Panc1 (cell line): ENCODE results near the gene ATP6V0C. TPM values are rescaled to one million over a fixed set of nuclear protein-coding genes. Genes with fewer than 3 reads are reported as not detected.
A peak's percentile ranks its signal among the peaks of the same experiment; 100 is the strongest.
"Not testable (repeated sequence)": the region's sequence is repeated elsewhere in the genome, so short reads cannot be mapped to it uniquely, and the experiment has no call there.

Experiments
- ATAC-seq: fragments of 200-7000 bp; cut with Tn5 transposase; 2 replicates; pipeline ENCODE4 v1.9.1; 2020; ENCODE audit warnings: mild to moderate bottlenecking, moderate library complexity
- BruUV-seq: library from RNA; stranded (reverse); fragments of 400-500 nt; replicated peaks from 2 replicates; lab custom pipeline; 2021; lab: Mats Ljungman, UMichigan
- CTCF ChIA-PET: fragments of 300-600 bp; sonication (Branson Sonifier 250); formaldehyde crosslinking; loops from one replicate; lab custom pipeline; 2022; ENCODE audit warnings: antibody characterized with exemption; lab: Charles Lee
- POLR2A ChIA-PET: fragments of 300-600 bp; sonication (Branson Sonifier 250); formaldehyde crosslinking; loops from one replicate; lab custom pipeline; 2022; ENCODE audit warnings: antibody characterized with exemption; lab: Charles Lee
- DNase-seq: peaks from one replicate; pipeline ENCODE4 v3.0.0-alpha.2; 2010; ENCODE audit warnings: low read depth, low spot score
- H3K27ac ChIP-seq: 2 replicates; pipeline ENCODE4 v1.5.1; 2011; ENCODE audit warnings: mild to moderate bottlenecking, low read length, inconsistent platforms
- H3K27me3 ChIP-seq: fragments of 200-500 bp; sonication (Bioruptor generic); 2 replicates; pipeline ENCODE4 v1.6.0; 2014; ENCODE audit warnings: low read length, inconsistent platforms; ENCODE audit not compliant: control insufficient read depth, insufficient read depth
- H3K36me3 ChIP-seq: fragments of 200-500 bp; sonication (Bioruptor generic); 2 replicates; pipeline ENCODE4 v1.5.1; 2014; ENCODE audit warnings: inconsistent platforms, mild to moderate bottlenecking, low read length, moderate library complexity; ENCODE audit not compliant: control insufficient read depth, insufficient read depth
- H3K4me1 ChIP-seq: 2 replicates; pipeline ENCODE4 v1.5.1; 2011; ENCODE audit warnings: inconsistent platforms, mild to moderate bottlenecking, low read length, moderate library complexity; ENCODE audit not compliant: control insufficient read depth, insufficient read depth
- H3K4me3 ChIP-seq, 2 experiments: 2 replicates each; pipeline ENCODE4 v1.5.1; 2011 to 2012; ENCODE audit warnings: low read depth in 2 of 2, low read length in 2 of 2, mild to moderate bottlenecking in 2 of 2, inconsistent platforms in 1 of 2, moderate library complexity in 1 of 2
- H3K9me3 ChIP-seq: fragments of 200-500 bp; sonication (Bioruptor generic); 2 replicates; pipeline ENCODE4 v1.5.1; 2014; ENCODE audit warnings: low read depth, mild to moderate bottlenecking, inconsistent platforms, low read length, moderate library complexity; ENCODE audit not compliant: control insufficient read depth, insufficient read depth
- CTCF ChIP-seq: fragments of 450-650 bp; IDR thresholded peaks from 2 replicates; pipeline ENCODE4 v1.5.1; 2017; ENCODE audit warnings: mild to moderate bottlenecking
- POLR2AphosphoS5 ChIP-seq: IDR thresholded peaks from 2 replicates; pipeline ENCODE4 v1.6.1; 2012; ENCODE audit warnings: mild to moderate bottlenecking, low read depth, low read length, moderate library complexity
- REST ChIP-seq, 2 experiments: IDR thresholded peaks; 2 replicates each; pipeline ENCODE4 v1.6.1; 2011 to 2012; ENCODE audit warnings: low read depth in 2 of 2, control low read depth in 1 of 2, low read length in 1 of 2, mild to moderate bottlenecking in 1 of 2, moderate library complexity in 1 of 2; ENCODE audit not compliant: insufficient read depth in 1 of 2
- SIN3A ChIP-seq: IDR thresholded peaks from 2 replicates; pipeline ENCODE4 v1.6.1; 2012; ENCODE audit warnings: low read depth, mild to moderate bottlenecking, low read length, moderate library complexity, borderline replicate concordance; ENCODE audit not compliant: insufficient read depth
- TCF7L2 ChIP-seq: IDR thresholded peaks from 2 replicates; pipeline ENCODE4 v1.6.1; 2011; ENCODE audit warnings: mild to moderate bottlenecking, low read depth, low read length, inconsistent platforms
- in situ Hi-C: cut with HindIII; loops from 2 replicates; pipeline ENCODE4 v1.10.0; 2016; ENCODE audit warnings: low sequenced_read_pairs, low pct_unique_long_range_greater_than_20kb
- intact Hi-C: fragments of 100-400 bp; cut with micrococcal nuclease; formaldehyde crosslinking; loops from one replicate; pipeline ENCODE4 v1.10.0; 2022; ENCODE audit not compliant: unreplicated experiment
- total RNA-seq: library from RNA; stranded (reverse); gene quantifications from one replicate; pipeline ENCODE4 v1.2.1, GENCODE V29; 2021; ENCODE audit not compliant: unreplicated experiment

Gene ATP6V0C
- total RNA-seq, 1 experiment from 2014 or later, result 282 TPM

GRCh38 chr16:2532494-2533141, 18.9 kb downstream of the ATP6V0C start:
- no peaks in the 10 kb centered on the region for H3K27me3 ChIP-seq
- H3K9me3 ChIP-seq, result no peaks in the 10 kb centered on the region
- no peak for DNase-seq
- ATAC-seq, result peak; percentile 33
- peak overlapping the region; percentile 83 for H3K27ac ChIP-seq
- in situ Hi-C loops (no loop called here), intact Hi-C loops (no loop called here)
- ChIA-PET CTCF (interaction anchor here (0.6 kb wide), 1 partner anchor 322 kb away, joined by 3 read pairs; no protein-coding TSS in a partner anchor), POLR2A (no interaction called here)
- H3K4me3 ChIP-seq, result peak overlapping the region; percentile 50 to 75
- no TSS peak for BruUV-seq
- H3K4me1 ChIP-seq, result peaks cover 16% of the 10 kb centered on the region
- H3K36me3 ChIP-seq, result peaks cover 3% of the 10 kb centered on the region; the same call in 1 of the 2 replicates
- TF ChIP-seq SIN3A, result no peak
- TF ChIP-seq REST (IDR thresholded peaks at IDR 0.05; ENCODE audit: insufficient read depth in 1 of 2, low read depth in 2 of 2, low read length in 1 of 2), result no peak
- no peak for TF ChIP-seq TCF7L2

- H3K27me3 ChIP-seq, BruUV-seq, ATAC-seq, intact Hi-C loops, H3K9me3 ChIP-seq, POLR2A ChIA-PET, DNase-seq, in situ Hi-C loops, H3K36me3 ChIP-seq: not testable (repeated sequence)
- H3K27ac ChIP-seq, result peak overlapping the region; percentile 83
- CTCF ChIA-PET, result interaction anchor here (0.6 kb wide), 1 partner anchor 322 kb away, joined by 3 read pairs; no protein-coding TSS in a partner anchor
- peaks cover 16% of the 10 kb centered on the region for H3K4me1 ChIP-seq
- peak overlapping the region; percentile 50 to 75 for H3K4me3 ChIP-seq
These were observed 19.5 kb downstream of the ATP6V0C start for GRCh38 chr16:2533142-2533755.

GRCh38 chr16:2533912-2534311, 20.2 kb downstream of the ATP6V0C start:
- intact Hi-C loops, result no loop called here
- no peak overlapping the region for H3K4me3 ChIP-seq
- no peak overlapping the region for H3K27ac ChIP-seq
- H3K9me3 ChIP-seq, result no peaks in the 10 kb centered on the region
- DNase-seq, result no peak
- ChIA-PET POLR2A (no interaction called here), CTCF (no interaction called here)
- no peak for ATAC-seq
- in situ Hi-C loops, result no loop called here
- TF ChIP-seq REST (IDR thresholded peaks at IDR 0.05; ENCODE audit: insufficient read depth in 1 of 2, low read depth in 2 of 2, low read length in 1 of 2) (no peak), TCF7L2 (no peak), SIN3A (no peak), POLR2AphosphoS5 (no peak), CTCF (no peak)
- H3K4me1 ChIP-seq, result peaks cover 16% of the 10 kb centered on the region
- no peaks in the 10 kb centered on the region for H3K27me3 ChIP-seq
- no TSS peak for BruUV-seq
- no peaks in the 10 kb centered on the region for H3K36me3 ChIP-seq

GRCh38 chr16:2534335-2534734, 20.6 kb downstream of the ATP6V0C start:
- H3K27me3 ChIP-seq, DNase-seq, CTCF ChIA-PET: not testable (repeated sequence)

More at GRCh38 chr16:2534335-2534734, 20.6 kb downstream of the ATP6V0C start:
- H3K9me3 ChIP-seq, H3K4me3 ChIP-seq, intact Hi-C loops, in situ Hi-C loops, H3K36me3 ChIP-seq, ATAC-seq, BruUV-seq, POLR2A ChIA-PET, H3K27ac ChIP-seq: not testable (repeated sequence)
- H3K4me1 ChIP-seq, result peaks cover 18% of the 10 kb centered on the region
